KMS-11 (cell line): ENCODE data around the gene PTK6.

Source experiments
- H2AFZ ChIP-seq: fragments of 200-600 bp; sonication (generic); 2 replicates; pipeline ENCODE4 v1.6.1; 2016; ENCODE audit warnings: antibody characterized with exemption, mixed run types, low read depth
- H3K27ac ChIP-seq: fragments of 200-600 bp; sonication (generic); 2 replicates; pipeline ENCODE4 v1.6.1; 2016; ENCODE audit warnings: mild to moderate bottlenecking, mixed run types
- H3K27me3 ChIP-seq: fragments of 200-600 bp; sonication (generic); 2 replicates; pipeline ENCODE4 v1.6.1; 2017; ENCODE audit warnings: mild to moderate bottlenecking, low read depth, mixed run types, moderate library complexity; ENCODE audit not compliant: insufficient read depth
- H3K36me3 ChIP-seq: fragments of 200-600 bp; sonication (generic); 2 replicates; pipeline ENCODE4 v1.6.1; 2017; ENCODE audit warnings: mild to moderate bottlenecking, mixed run types; ENCODE audit not compliant: insufficient read depth
- H3K4me1 ChIP-seq: fragments of 200-600 bp; sonication (generic); 2 replicates; pipeline ENCODE4 v1.6.1; 2016; ENCODE audit warnings: mild to moderate bottlenecking, low read depth, mixed run types; ENCODE audit not compliant: poor library complexity, severe bottlenecking
- H3K4me2 ChIP-seq: fragments of 200-600 bp; sonication (generic); 2 replicates; pipeline ENCODE4 v1.7.0; 2016; ENCODE audit warnings: mild to moderate bottlenecking, mixed run types
- H3K4me3 ChIP-seq: fragments of 200-600 bp; sonication (generic); IDR thresholded peaks from 2 replicates; pipeline ENCODE4 v1.6.1; 2017; ENCODE audit warnings: low read depth, low read length, mixed read lengths; ENCODE audit not compliant: insufficient read depth
- H3K79me2 ChIP-seq: fragments of 200-600 bp; sonication (generic); 2 replicates; pipeline ENCODE4 v1.6.1; 2016; ENCODE audit warnings: low read depth, mixed run types; ENCODE audit not compliant: insufficient read depth
- H3K9ac ChIP-seq: fragments of 200-600 bp; sonication (generic); 2 replicates; pipeline ENCODE4 v1.6.1; 2016; ENCODE audit warnings: mild to moderate bottlenecking, mixed run types
- H4K20me1 ChIP-seq: fragments of 200-600 bp; sonication (generic); 2 replicates; pipeline ENCODE4 v1.6.1; 2016; ENCODE audit warnings: mild to moderate bottlenecking, mixed run types; ENCODE audit not compliant: insufficient read depth
- CTCF ChIP-seq: fragments of 200-600 bp; sonication (generic); conservative IDR thresholded peaks from 2 replicates; pipeline ENCODE4 v1.6.1; 2017; ENCODE audit warnings: low read depth, mild to moderate bottlenecking, antibody characterized with exemption, low read length, moderate library complexity, mixed read lengths

PTK6 gene

GRCh38 chr20:63520934-63521601 is 16.1 kb downstream of the PTK6 start:
- TF ChIP-seq CTCF = no peak
- no peaks in the 10 kb centered on the region for H3K36me3 ChIP-seq
- H3K4me2 ChIP-seq = peak overlapping the region; percentile 25; the same call in 1 of the 2 replicates
- H2AFZ ChIP-seq = peak overlapping the region; percentile 22
- no peaks in the 10 kb centered on the region for H3K4me1 ChIP-seq
- no peak overlapping the region for H3K27ac ChIP-seq
- H3K9ac ChIP-seq = no peak overlapping the region
- H3K27me3 ChIP-seq = peaks cover 56% of the 10 kb centered on the region
- H4K20me1 ChIP-seq = no peaks in the 10 kb centered on the region
- H3K79me2 ChIP-seq = no peaks in the 10 kb centered on the region
- H3K4me3 ChIP-seq = no peak overlapping the region

GRCh38 chr20:63520504-63520933 is 16.7 kb downstream of the PTK6 start, which contains the start of gene PPDPF:
TSS of gene PPDPF (plus strand) at chr20:63520765. CDS start at chr20:63521309, 544 bp downstream.
- no peak within 1 kb of the TSS for H3K27ac ChIP-seq
- H3K4me2 ChIP-seq = peak within 1 kb of the TSS; percentile 45; the same call in 1 of the 2 replicates
- H4K20me1 ChIP-seq = no peaks in the 10 kb centered on the region
- H3K79me2 ChIP-seq = no peaks in the 10 kb centered on the region
- no peak within 1 kb of the TSS for H3K4me3 ChIP-seq
- no peaks in the 10 kb centered on the region for H3K4me1 ChIP-seq
- H3K27me3 ChIP-seq = peaks cover 59% of the 10 kb centered on the region
- peak within 1 kb of the TSS; percentile 49 for H2AFZ ChIP-seq
- no peak for TF ChIP-seq CTCF
- H3K9ac ChIP-seq = no peak within 1 kb of the TSS
- H3K36me3 ChIP-seq = no peaks in the 10 kb centered on the region

DNA sequence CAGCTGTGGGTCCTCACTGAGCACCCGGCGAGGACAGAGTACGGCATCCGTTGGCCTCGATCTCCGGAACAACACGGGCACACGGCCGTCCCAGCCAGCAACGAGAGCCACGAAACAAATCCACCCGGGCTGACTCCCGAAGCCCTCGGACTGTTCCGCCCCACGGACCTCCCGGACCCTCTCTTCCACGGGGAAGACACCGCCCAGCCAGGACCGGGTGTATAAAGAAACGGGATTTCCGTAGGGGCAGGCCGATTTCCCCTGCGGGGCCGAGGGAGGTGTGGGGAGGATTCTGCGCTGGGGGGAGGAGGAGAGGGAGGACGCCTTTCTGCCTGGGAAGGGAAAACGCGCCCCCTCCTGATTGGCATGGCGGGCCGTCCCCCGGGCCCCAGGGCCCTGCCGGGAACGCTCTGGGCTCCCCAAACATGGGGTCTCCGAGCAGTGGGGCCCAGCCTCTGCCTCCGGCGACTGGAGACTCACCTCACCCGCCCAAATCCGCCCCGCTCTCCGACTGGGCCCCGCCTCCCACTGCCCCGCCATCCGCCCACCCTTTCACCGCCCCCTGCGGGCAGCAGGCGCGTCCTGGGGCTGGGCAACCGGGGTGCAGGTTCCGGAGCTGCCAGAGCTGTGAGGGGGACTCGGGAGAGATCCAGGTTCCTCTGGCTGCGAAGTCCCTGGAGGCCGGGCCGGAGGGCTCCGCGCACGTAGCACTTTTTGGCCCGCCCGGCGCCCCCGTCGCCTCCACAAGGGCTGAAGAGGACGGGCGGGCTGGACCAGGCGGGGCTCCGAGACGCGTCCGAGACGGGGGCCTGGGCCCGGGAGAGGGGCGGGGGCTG is 17.3 kb downstream of the PTK6 start:
- H3K4me3 ChIP-seq = no peak overlapping the region
- no peaks in the 10 kb centered on the region for H3K79me2 ChIP-seq
- H3K27ac ChIP-seq = no peak overlapping the region
- no peaks in the 10 kb centered on the region; the same call in 1 of the 2 replicates for H3K36me3 ChIP-seq
- no peaks in the 10 kb centered on the region for H4K20me1 ChIP-seq
- TF ChIP-seq CTCF = no peak
- peak overlapping the region; percentile 49; the same call in 1 of the 2 replicates for H2AFZ ChIP-seq
- peaks cover 60% of the 10 kb centered on the region for H3K27me3 ChIP-seq
- H3K4me1 ChIP-seq = no peaks in the 10 kb centered on the region
- H3K4me2 ChIP-seq = peak overlapping the region; percentile 45; the same call in 1 of the 2 replicates
- no peak overlapping the region for H3K9ac ChIP-seq

DNA sequence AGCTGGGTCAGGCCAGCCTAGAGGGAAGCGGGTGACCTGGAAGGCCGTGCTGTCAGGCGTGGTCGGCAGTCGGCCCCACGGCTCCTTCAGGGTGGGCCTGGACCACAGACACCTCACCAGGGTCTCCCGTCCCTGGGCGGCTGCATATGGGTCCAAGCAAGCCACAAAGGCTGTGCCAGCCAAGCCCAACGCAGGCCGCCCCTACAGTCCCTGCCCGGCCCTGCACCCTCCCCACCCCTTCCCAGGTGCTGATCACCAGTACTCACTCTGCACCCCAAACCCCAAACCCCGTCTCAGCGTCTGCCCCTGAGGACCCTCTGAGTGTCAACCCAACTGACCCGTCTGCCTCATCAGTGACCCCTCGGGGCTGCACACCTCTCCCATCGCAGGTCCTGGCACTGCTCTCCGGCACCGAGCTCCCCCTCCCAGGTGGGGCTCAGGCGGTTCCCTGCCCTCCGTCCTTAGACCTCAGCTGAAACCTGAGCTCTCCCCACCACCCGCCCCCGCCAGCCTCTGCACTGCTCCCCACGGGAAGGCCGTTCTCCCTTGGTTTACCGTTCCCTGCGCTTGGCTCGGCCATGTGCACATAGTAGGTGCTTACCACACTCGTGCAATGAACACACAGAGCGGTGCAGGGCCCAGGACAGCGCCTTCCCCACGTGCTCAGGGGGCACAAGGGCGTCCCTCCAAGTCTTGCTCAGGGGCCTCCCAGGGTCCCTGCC is 18.1 kb downstream of the PTK6 start:
- Histone ChIP-seq H3K4me2 (no peak overlapping the region), H4K20me1 (no peaks in the 10 kb centered on the region), H3K36me3 (no peaks in the 10 kb centered on the region; the same call in 1 of the 2 replicates), H3K79me2 (no peaks in the 10 kb centered on the region), H2AFZ (no peak overlapping the region), H3K4me1 (no peaks in the 10 kb centered on the region), H3K27me3 (peaks cover 60% of the 10 kb centered on the region), H3K9ac (no peak overlapping the region), H3K4me3 (no peak overlapping the region), H3K27ac (no peak overlapping the region)
- no peak for TF ChIP-seq CTCF
